Measurements from ENCODE around the gene TMSB15C.

DNA sequence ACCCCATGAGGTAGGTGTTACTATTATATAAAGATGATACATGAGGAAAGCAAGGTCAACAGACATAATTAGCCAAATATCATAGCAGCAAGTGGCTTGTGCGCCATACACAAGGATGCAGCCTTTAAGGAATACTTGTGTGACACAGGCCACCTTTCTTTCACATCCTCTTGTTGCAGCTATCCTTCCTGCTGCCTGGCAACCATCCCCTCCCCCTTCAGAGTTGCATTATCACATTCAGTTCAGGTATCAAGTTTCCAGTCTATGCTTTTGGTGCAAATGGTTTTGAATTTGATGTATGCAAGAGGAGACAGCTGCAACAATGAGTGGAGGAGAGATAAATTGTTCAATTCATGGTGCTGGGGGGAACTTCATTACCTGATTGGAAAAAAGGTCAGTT lies 42.7 kb upstream of the TMSB15C start:
- TF ChIP-seq POLR2AphosphoS5 (IDR thresholded peaks at IDR 0.05) (no peak), CTCF (IDR thresholded peaks at IDR 0.05) (no peak), POLR2A (IDR thresholded peaks at IDR 0.05) (no peak), EP300 (IDR thresholded peaks at IDR 0.05; ENCODE audit: low read depth) (no peak)

Data from transverse colon (tissue), 4 donors.